ENCODE measurements around the gene CAND2. TPM values are rescaled to one million over a fixed set of nuclear protein-coding genes. Genes with fewer than 3 reads are reported as not detected.

Gene CAND2
- total and polyA plus RNA-seq, 2 experiments from 2014 or later: 5.6 to 20.5 TPM

DNA sequence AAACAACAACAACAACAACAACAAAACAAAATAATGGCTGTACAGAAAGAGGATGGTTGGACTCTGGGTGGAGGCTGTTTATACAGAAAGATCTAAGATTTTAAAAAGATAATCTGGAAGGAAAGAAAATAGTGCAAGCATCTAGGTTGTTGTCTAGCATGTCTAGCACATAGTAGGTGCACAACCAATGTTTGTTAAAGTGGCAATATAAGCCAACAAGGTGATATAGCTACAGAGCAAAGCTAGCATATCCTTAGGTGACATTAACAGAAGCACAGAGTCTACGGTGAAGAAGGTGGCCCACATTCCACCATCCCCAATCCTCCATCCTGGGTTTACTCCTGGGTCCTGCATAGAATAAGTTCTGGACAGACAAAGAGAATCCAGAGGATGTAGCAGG is 42.2 kb upstream of the CAND2 start:
- DNase-seq (ENCODE audit: low spot score) (no peak), ATAC-seq (no peak)
- Histone ChIP-seq H3K27me3 (ENCODE audit: insufficient read depth) (no peaks in the 10 kb centered on the region), H4K20me1 (replicated peaks; ENCODE audit: insufficient read depth) (no peaks in the 10 kb centered on the region), H3K79me2 (replicated peaks; ENCODE audit: insufficient read depth) (no peaks in the 10 kb centered on the region), H3K27ac (ENCODE audit: low read depth) (no peak overlapping the region), H3K4me3 (no peak overlapping the region), H3K9me2 (ENCODE audit: insufficient read depth) (no peaks in the 10 kb centered on the region), H3K36me3 (ENCODE audit: insufficient read depth) (no peaks in the 10 kb centered on the region), H3F3A (replicated peaks; ENCODE audit: low read depth) (no peaks in the 10 kb centered on the region), H2AFZ (no peak overlapping the region), H3K4me1 (ENCODE audit: insufficient read depth) (no peaks in the 10 kb centered on the region), H3K4me2 (no peak overlapping the region)
- Mint-ChIP-seq H3K9me3 (no peaks in the 10 kb centered on the region), H3K27me3 (ENCODE audit: insufficient read depth, low read depth, poor library complexity) (peaks cover 10% of the 10 kb centered on the region), H3K4me1 (peaks cover 7% of the 10 kb centered on the region; the same call in 2 of the 3 replicates), H3K36me3 (ENCODE audit: low read depth) (no peaks in the 10 kb centered on the region), H3K27ac (no peak overlapping the region), H3K4me3 (no peak overlapping the region)
- TF ChIP-seq, protein P1, sequence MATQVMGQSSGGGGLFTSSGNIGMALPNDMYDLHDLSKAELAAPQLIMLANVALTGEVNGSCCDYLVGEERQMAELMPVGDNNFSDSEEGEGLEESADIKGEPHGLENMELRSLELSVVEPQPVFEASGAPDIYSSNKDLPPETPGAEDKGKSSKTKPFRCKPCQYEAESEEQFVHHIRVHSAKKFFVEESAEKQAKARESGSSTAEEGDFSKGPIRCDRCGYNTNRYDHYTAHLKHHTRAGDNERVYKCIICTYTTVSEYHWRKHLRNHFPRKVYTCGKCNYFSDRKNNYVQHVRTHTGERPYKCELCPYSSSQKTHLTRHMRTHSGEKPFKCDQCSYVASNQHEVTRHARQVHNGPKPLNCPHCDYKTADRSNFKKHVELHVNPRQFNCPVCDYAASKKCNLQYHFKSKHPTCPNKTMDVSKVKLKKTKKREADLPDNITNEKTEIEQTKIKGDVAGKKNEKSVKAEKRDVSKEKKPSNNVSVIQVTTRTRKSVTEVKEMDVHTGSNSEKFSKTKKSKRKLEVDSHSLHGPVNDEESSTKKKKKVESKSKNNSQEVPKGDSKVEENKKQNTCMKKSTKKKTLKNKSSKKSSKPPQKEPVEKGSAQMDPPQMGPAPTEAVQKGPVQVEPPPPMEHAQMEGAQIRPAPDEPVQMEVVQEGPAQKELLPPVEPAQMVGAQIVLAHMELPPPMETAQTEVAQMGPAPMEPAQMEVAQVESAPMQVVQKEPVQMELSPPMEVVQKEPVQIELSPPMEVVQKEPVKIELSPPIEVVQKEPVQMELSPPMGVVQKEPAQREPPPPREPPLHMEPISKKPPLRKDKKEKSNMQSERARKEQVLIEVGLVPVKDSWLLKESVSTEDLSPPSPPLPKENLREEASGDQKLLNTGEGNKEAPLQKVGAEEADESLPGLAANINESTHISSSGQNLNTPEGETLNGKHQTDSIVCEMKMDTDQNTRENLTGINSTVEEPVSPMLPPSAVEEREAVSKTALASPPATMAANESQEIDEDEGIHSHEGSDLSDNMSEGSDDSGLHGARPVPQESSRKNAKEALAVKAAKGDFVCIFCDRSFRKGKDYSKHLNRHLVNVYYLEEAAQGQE (IDR thresholded peaks at IDR 0.05; ENCODE audit: unreplicated experiment): no peak
- no peak for TF ChIP-seq ZNF331 (CRISPR knock-in tag; IDR thresholded peaks at IDR 0.05; ENCODE audit: low read depth)

DNA sequence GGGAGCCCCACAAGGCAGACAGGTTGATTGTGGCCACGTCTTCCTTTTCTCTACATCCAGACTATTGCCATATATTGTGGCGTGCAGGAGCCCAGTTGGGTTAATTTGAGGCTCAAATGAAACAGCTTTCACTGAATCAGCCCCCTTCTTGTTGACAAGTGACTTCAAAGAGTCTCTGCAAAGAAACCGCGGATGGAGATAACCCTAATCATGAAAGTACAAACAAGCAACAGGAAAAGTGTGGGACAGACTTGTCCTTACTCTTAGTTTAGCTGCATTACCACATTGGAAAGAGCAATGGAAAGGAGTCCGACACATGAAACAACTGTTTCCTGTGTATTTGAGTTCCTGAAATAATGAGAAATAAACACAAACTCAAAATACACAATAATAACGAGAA is 40.7 kb upstream of the CAND2 start:
- ATAC-seq (no peak), DNase-seq (ENCODE audit: low spot score) (no peak)
- Histone ChIP-seq H3K4me3 (no peak overlapping the region), H3K4me1 (ENCODE audit: insufficient read depth) (no peaks in the 10 kb centered on the region), H3F3A (replicated peaks; ENCODE audit: low read depth) (no peaks in the 10 kb centered on the region), H3K27me3 (ENCODE audit: insufficient read depth) (no peaks in the 10 kb centered on the region), H3K4me2 (no peak overlapping the region), H3K9me2 (ENCODE audit: insufficient read depth) (no peaks in the 10 kb centered on the region), H3K79me2 (replicated peaks; ENCODE audit: insufficient read depth) (no peaks in the 10 kb centered on the region), H2AFZ (no peak overlapping the region), H3K36me3 (ENCODE audit: insufficient read depth) (no peaks in the 10 kb centered on the region), H4K20me1 (replicated peaks; ENCODE audit: insufficient read depth) (no peaks in the 10 kb centered on the region), H3K27ac (ENCODE audit: low read depth) (no peak overlapping the region)
- no peaks in the 10 kb centered on the region; the same call in 2 of the 3 replicates for H3K36me3 Mint-ChIP-seq (ENCODE audit: low read depth)
- H3K4me3 Mint-ChIP-seq: no peak overlapping the region
- peaks cover 14% of the 10 kb centered on the region for H3K27me3 Mint-ChIP-seq (ENCODE audit: insufficient read depth, low read depth, poor library complexity)
- H3K4me1 Mint-ChIP-seq: peaks cover 18% of the 10 kb centered on the region
- H3K27ac Mint-ChIP-seq: no peak overlapping the region
- H3K9me3 Mint-ChIP-seq: no peaks in the 10 kb centered on the region
- TF ChIP-seq NANOG (IDR thresholded peaks at IDR 0.05; ENCODE audit: borderline replicate concordance) (no peak), JUNB (IDR thresholded peaks at IDR 0.05; ENCODE audit: unreplicated experiment) (no peak)
- TF ChIP-seq, protein P1 (IDR thresholded peaks at IDR 0.05; ENCODE audit: unreplicated experiment): no peak
- TF ChIP-seq, protein P2, sequence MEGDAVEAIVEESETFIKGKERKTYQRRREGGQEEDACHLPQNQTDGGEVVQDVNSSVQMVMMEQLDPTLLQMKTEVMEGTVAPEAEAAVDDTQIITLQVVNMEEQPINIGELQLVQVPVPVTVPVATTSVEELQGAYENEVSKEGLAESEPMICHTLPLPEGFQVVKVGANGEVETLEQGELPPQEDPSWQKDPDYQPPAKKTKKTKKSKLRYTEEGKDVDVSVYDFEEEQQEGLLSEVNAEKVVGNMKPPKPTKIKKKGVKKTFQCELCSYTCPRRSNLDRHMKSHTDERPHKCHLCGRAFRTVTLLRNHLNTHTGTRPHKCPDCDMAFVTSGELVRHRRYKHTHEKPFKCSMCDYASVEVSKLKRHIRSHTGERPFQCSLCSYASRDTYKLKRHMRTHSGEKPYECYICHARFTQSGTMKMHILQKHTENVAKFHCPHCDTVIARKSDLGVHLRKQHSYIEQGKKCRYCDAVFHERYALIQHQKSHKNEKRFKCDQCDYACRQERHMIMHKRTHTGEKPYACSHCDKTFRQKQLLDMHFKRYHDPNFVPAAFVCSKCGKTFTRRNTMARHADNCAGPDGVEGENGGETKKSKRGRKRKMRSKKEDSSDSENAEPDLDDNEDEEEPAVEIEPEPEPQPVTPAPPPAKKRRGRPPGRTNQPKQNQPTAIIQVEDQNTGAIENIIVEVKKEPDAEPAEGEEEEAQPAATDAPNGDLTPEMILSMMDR (conservative IDR thresholded peaks at IDR 0.05; ENCODE audit: low read depth in 2 of 2): no peak
- TF ChIP-seq, protein P3, sequence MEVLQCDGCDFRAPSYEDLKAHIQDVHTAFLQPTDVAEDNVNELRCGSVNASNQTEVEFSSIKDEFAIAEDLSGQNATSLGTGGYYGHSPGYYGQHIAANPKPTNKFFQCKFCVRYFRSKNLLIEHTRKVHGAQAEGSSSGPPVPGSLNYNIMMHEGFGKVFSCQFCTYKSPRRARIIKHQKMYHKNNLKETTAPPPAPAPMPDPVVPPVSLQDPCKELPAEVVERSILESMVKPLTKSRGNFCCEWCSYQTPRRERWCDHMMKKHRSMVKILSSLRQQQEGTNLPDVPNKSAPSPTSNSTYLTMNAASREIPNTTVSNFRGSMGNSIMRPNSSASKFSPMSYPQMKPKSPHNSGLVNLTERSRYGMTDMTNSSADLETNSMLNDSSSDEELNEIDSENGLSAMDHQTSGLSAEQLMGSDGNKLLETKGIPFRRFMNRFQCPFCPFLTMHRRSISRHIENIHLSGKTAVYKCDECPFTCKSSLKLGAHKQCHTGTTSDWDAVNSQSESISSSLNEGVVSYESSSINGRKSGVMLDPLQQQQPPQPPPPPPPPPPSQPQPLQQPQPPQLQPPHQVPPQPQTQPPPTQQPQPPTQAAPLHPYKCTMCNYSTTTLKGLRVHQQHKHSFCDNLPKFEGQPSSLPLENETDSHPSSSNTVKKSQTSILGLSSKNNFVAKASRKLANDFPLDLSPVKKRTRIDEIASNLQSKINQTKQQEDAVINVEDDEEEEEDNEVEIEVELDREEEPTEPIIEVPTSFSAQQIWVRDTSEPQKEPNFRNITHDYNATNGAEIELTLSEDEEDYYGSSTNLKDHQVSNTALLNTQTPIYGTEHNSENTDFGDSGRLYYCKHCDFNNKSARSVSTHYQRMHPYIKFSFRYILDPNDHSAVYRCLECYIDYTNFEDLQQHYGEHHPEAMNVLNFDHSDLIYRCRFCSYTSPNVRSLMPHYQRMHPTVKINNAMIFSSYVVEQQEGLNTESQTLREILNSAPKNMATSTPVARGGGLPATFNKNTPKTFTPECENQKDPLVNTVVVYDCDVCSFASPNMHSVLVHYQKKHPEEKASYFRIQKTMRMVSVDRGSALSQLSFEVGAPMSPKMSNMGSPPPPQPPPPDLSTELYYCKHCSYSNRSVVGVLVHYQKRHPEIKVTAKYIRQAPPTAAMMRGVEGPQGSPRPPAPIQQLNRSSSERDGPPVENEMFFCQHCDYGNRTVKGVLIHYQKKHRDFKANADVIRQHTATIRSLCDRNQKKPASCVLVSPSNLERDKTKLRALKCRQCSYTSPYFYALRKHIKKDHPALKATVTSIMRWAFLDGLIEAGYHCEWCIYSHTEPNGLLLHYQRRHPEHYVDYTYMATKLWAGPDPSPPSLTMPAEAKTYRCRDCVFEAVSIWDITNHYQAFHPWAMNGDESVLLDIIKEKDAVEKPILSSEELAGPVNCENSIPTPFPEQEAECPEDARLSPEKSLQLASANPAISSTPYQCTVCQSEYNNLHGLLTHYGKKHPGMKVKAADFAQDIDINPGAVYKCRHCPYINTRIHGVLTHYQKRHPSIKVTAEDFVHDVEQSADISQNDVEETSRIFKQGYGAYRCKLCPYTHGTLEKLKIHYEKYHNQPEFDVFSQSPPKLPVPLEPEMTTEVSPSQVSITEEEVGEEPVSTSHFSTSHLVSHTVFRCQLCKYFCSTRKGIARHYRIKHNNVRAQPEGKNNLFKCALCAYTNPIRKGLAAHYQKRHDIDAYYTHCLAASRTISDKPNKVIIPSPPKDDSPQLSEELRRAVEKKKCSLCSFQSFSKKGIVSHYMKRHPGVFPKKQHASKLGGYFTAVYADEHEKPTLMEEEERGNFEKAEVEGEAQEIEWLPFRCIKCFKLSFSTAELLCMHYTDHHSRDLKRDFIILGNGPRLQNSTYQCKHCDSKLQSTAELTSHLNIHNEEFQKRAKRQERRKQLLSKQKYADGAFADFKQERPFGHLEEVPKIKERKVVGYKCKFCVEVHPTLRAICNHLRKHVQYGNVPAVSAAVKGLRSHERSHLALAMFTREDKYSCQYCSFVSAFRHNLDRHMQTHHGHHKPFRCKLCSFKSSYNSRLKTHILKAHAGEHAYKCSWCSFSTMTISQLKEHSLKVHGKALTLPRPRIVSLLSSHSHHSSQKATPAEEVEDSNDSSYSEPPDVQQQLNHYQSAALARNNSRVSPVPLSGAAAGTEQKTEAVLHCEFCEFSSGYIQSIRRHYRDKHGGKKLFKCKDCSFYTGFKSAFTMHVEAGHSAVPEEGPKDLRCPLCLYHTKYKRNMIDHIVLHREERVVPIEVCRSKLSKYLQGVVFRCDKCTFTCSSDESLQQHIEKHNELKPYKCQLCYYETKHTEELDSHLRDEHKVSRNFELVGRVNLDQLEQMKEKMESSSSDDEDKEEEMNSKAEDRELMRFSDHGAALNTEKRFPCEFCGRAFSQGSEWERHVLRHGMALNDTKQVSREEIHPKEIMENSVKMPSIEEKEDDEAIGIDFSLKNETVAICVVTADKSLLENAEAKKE (CRISPR knock-in tag; IDR thresholded peaks at IDR 0.05): no peak
